ENCODE measurements around the gene GLUL.

GLUL gene

DNA sequence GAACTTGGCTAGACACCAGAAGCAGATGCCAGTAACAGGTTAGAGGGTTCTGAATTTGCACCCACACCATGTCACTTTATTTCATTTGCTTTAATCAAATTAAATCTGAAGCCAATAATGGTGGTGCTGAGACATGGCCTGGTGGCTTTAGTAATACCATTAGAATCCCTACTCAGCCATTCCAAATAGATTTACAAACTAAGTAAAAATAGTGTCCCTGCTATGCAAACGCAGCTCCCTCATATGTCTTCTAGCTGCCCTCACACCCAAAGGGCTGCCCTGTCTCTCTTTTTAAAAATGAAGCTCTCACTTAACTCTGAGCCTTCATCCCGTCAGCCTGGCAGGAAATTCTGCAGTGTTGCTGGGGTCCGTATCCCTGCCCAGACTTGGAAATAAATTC is 21.1 kb downstream of the GLUL start:
- TF ChIP-seq, protein P1, sequence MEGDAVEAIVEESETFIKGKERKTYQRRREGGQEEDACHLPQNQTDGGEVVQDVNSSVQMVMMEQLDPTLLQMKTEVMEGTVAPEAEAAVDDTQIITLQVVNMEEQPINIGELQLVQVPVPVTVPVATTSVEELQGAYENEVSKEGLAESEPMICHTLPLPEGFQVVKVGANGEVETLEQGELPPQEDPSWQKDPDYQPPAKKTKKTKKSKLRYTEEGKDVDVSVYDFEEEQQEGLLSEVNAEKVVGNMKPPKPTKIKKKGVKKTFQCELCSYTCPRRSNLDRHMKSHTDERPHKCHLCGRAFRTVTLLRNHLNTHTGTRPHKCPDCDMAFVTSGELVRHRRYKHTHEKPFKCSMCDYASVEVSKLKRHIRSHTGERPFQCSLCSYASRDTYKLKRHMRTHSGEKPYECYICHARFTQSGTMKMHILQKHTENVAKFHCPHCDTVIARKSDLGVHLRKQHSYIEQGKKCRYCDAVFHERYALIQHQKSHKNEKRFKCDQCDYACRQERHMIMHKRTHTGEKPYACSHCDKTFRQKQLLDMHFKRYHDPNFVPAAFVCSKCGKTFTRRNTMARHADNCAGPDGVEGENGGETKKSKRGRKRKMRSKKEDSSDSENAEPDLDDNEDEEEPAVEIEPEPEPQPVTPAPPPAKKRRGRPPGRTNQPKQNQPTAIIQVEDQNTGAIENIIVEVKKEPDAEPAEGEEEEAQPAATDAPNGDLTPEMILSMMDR (IDR thresholded peaks at IDR 0.05): no peak

DNA sequence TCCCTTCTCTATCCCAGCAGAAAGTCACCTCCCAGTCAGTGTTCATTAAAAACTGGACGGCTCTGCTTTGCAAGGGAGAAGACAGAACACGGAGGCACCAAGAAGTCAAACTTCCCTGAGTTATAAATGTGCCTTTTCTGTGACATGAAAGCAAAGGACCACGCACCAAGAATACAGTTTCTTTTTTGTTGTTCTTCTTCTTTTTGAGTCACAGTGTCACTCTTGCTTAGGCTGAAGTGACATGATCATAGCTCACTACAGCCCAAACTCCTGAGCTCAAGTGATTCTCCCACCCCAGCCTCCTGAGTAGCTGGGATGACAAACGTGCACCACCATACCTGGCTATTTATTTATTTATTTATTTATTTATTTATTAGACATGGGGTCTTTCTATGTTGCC is 22.7 kb downstream of the GLUL start:
- TF ChIP-seq, protein P1 (IDR thresholded peaks at IDR 0.05): no peak

GRCh38 chr1:182368358-182368757 is 23.2 kb downstream of the GLUL start:
- TF ChIP-seq, protein P1 (IDR thresholded peaks at IDR 0.05): no peak

- TF ChIP-seq, protein P1 (IDR thresholded peaks at IDR 0.05): no peak
Observed at GRCh38 chr1:182367926-182368325, 23.7 kb downstream of the GLUL start.

DNA sequence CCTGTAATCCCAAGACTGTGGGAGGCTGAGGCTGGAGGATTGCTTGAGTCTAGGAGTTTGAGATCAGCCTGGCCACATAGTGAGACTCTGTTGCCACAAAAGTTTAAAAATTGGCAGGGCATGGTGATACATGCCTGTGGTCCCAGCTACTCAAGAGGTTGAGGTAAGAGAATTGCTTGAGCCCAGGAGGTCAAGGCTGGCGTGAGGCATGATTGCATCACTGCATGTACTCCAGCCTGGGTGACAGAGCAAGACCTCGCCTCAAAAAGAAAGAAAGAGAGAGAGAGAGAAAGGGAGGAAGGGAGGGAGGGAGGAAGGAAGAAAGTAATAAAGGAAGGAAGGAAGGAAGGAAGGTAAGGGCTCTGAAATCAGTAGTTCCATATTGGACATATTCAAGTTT is 25.0 kb downstream of the GLUL start:
- TF ChIP-seq, protein P1 (IDR thresholded peaks at IDR 0.05): no peak

- TF ChIP-seq, protein P1 (IDR thresholded peaks at IDR 0.05): no peak
Observed at GRCh38 chr1:182359645-182360044, 31.9 kb downstream of the GLUL start.

DNA sequence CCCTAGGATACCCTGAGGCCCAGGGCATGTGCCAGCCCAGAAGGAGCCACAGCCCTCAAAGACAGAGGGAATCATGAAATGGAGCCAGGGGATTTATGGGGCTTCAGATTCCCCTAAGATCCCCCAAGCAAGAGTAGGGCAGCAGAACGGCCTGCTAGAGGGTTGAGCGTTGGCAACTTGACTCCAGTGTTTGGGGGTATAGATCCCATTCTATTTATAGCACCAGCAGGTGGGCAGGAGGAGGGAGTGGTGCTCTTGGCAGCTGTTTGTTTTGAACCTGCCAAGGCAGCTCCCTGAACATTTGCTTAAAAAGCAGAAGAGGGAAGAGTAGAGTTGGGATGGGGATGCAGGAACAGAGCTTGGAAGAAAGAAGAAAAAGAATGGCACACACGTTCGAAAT is 33.7 kb downstream of the GLUL start:
- TF ChIP-seq, protein P1 (IDR thresholded peaks at IDR 0.05): no peak

DNA sequence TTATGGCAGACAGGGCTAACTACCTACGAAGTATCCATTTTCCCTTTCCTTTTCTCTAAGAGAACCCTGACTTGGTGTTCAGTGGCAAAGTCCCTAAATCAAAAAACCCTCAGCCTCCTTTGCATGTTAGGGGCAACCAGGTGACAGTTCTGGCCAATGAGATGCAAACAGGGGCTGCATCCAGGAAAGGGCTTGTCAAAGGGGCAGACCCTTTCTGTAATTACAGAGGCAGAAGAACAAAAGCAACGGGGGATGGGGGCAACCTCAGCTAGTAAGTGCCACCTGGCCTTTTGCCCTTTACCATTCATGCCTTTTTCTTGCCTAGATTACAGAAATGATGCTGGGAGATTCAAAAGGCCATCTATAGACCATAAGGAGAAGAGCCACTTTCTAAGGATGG is 34.4 kb downstream of the GLUL start:
- TF ChIP-seq, protein P1 (IDR thresholded peaks at IDR 0.05): no peak

Measured in LNCAP (cell line).